ENCODE data around the gene CDH12.

- TF ChIP-seq CTCF (IDR thresholded peaks at IDR 0.05; ENCODE audit: low read depth, low read length) (no peak), EZH2phosphoT487 (IDR thresholded peaks at IDR 0.05; ENCODE audit: low read depth) (no peak)
Measured at GRCh38 chr5:22650511-22650910, 202.6 kb downstream of the CDH12 start.
